Suprapubic skin (tissue), 3 donors: ENCODE measurements around the gene PACSIN2.

Source experiments
- CTCF ChIP-seq, 2 donors: fragments of 200-600 bp in 1 of 2; fragments of 450-650 bp in 1 of 2; sonication (generic) in 1 of 2; IDR thresholded peaks; one replicate each; pipeline ENCODE4 v1.5.1; 2016 to 2019; ENCODE audit warnings: antibody characterized with exemption in 2 of 2, mild to moderate bottlenecking in 1 of 2, moderate library complexity in 1 of 2
- POLR2A ChIP-seq, 2 donors: fragments of 450-650 bp; IDR thresholded peaks; one replicate each; pipeline ENCODE4 v1.6.1; 2017; ENCODE audit warnings: antibody characterized with exemption in 2 of 2, mild to moderate bottlenecking in 2 of 2, moderate library complexity in 2 of 2

- TF ChIP-seq CTCF (IDR thresholded peaks at IDR 0.05) (no peak), POLR2A (IDR thresholded peaks at IDR 0.05) (no peak)
These were observed 9.8 kb downstream of the PACSIN2 start for GRCh38 chr22:43005106-43005505.
